HG03558 (cell line): ENCODE results near the gene CHIT1.

Source experiments
- ATAC-seq: cut with Tn5 transposase; IDR thresholded peaks from one replicate; pipeline ENCODE4 v1.9.1; 2021; ENCODE audit warnings: moderate number of reproducible peaks; ENCODE audit not compliant: unreplicated experiment; ENCODE audit errors: extremely low read depth

CHIT1 gene

DNA sequence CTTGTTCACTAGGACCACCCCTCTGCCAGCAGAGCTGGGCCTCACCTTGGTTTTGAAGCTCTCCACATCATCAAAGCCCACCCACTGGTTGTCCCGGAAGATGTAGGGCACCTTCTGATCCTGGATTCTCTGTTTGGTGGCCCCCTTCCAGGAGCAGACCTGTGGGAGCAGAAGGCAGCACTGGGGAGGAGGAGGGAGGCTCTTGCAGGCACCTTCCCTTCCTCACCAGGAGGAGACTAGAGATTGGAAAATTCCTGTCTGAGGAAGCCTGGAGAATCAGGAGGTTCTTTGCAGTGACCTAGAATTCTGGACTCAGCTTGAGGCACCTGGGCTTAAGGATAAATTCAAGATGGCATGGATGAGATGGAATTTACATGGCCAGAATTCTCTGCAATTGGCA is 10.3 kb downstream of the CHIT1 start:
- ATAC-seq: no peak

DNA sequence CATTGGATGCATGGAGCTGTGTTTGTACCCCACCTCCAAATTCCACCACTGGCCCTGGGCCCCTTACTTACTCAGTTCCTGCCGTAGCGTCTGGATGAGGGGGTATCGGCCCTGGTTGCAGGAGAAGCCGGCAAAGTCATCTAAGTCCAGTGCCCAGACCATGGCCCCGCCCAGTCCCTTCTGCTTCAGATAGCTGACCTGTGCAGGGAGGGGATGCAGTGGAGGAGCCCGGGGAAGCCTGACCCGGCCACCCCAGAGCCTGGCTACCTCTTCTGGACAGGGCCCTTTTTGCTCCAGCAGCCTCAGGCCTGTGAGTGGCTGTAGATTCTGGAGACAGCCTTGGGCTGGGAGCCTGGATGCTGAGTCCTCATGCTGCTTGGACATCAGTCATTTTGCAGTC is 11.8 kb downstream of the CHIT1 start:
- no peak for ATAC-seq

GRCh38 chr1:203217139-203217655 is 12.3 kb downstream of the CHIT1 start:
- no peak for ATAC-seq

- ATAC-seq: no peak
These were observed 13.0 kb downstream of the CHIT1 start for GRCh38 chr1:203216274-203217138.

DNA sequence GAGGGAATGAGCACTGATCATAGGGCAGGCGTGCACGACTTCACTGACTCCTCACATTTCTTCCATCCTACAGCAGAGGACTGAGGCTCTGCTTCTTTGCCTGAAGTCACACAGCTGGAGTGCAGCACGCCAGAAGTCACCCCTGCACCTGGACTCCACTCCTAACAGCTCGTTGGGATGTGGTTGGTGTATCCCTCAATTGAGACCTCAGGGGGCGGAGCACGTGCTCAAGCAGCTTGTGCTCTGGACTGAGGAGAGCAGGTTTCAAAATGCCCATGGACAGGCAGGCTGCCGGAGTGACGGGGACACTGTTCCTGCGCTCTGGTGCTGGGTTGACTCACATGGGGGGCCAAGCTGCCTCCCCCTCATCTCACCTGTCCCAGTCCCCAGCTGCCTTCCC is 13.9 kb downstream of the CHIT1 start:
- ATAC-seq: no peak

DNA sequence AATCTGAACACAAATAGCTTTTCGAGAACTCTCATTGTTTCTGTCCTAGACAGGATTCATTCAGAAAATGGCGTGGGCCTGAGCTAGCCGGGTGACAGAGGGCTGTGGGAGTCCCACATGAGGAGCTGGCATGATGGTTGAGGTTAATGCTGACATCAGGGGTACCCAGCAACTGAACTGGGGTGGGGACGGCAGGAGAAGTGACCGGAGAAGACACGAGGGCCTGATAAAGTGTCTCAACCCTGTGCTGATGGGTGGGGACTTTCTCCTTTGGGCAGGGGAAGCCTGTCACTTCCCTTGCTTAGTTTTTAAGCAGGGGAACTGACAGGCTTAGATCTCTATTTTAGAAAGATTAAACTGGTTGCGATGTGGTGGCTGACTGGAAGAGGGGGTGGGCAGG is 14.6 kb downstream of the CHIT1 start:
- no peak for ATAC-seq

- ATAC-seq: no peak
These were observed 16.3 kb downstream of the CHIT1 start for GRCh38 chr1:203213126-203213525.

GRCh38 chr1:203211812-203212211 is 17.7 kb downstream of the CHIT1 start:
- ATAC-seq: no peak

DNA sequence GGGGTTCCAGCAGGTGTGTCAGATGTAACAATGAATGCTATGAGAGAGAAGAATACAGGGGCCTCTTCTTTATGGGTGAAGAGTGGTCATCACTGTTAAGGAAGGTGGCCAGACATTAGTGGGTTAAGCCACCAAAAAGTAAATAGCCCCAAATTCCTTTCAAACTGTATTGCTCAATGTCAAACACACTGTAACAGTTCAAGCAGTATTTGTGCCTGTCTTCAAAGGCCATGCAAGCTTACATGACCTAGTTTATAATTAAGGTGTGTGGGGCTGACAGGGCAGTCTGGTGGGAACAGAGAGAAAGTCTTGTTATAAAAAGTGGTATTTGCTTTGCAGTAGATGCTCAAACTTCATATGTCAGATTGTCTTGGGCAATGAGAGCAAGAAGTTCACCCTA is 18.5 kb downstream of the CHIT1 start:
- ATAC-seq: no peak

DNA sequence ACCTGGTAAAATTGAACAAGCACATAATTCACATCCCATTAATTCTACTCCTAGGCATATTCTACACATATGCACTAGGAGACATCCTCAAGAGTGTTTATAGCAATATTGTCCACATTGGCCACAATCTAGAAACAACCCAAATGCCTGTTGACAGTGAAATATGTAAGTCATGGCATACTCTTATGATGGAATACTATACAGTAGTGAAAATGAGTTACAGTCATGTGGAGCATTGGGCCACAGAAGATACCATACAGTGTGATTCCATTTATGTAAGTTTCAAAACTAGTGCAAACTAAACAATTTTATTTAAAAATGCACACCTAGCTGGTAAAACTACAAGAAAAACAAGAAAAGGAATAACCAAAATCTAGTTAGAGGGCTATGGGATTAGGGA is 19.1 kb downstream of the CHIT1 start:
- no peak for ATAC-seq

DNA sequence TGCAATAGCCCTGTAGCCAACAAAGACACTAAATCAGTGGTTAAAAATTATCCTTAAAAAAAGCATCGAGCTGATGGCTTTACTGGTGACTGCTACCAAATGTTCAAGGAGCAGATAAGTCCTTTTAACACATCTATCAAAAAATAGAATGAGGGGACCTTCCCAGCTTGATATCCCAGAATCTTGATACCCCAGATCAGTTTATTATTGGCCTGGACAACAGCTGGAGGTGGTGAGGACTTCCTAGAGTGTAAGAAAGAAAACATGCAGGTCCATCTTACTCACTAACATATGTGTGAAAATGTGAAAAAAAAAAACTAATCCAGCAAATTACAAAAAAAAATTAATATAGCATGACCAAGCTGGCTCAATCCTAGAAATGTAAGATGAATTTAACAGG is 21.3 kb downstream of the CHIT1 start:
- ATAC-seq: no peak

DNA sequence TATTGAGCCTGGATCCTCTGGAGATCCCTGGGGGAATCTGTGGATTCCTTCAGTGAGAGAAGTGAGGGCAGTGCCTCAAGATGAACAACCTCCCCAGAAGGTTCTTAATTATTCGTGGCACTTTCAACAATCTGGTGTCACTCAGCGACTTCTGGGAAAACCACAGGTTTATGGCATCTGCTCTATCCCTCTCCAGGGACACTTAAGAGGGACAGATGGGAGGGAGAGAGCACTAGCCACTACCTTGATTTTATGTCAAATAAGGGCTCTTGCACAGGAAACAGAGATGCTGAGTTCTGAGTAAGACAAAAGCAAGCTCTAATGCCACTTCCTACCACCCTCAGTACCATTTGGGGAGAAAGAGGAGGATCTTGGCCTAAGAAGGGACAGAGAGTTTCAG is 21.7 kb downstream of the CHIT1 start:
- ATAC-seq: no peak

DNA sequence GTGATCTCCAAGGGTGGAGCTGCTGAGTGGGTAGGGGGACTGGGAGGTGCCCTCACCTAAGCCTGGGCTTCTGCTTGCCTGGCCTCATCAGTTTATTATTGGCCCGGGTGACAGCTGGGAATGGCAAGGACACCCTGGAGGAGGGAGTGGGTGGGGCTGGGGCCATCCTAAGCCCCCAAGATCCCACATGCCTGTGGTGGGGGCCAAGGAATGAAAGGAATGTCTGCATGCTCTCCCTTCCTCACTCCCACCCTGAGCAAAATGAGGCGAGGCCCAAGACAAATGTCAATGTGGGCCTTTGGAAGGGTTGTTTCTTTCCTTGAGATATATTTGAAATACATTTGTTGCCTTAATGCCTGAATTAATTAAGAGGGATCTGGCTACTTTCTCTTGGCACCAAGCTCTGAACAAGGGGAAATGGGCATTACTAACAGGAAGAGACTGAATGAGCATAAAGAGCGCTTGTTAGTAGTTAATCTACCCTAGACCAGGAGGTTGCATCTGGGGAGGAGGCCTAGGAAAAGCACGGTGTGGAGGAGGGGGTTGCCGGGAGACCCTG is 23.3 kb downstream of the CHIT1 start:
- ATAC-seq: no peak

- ATAC-seq: no peak
These were observed 24.7 kb downstream of the CHIT1 start for GRCh38 chr1:203204756-203205155.

- ATAC-seq: no peak
These were observed 26.8 kb downstream of the CHIT1 start for GRCh38 chr1:203202431-203203245.

- ATAC-seq: no peak
These were observed 27.8 kb downstream of the CHIT1 start for GRCh38 chr1:203201516-203202205.

GRCh38 chr1:203200916-203201315 is 28.6 kb downstream of the CHIT1 start:
- ATAC-seq: no peak

DNA sequence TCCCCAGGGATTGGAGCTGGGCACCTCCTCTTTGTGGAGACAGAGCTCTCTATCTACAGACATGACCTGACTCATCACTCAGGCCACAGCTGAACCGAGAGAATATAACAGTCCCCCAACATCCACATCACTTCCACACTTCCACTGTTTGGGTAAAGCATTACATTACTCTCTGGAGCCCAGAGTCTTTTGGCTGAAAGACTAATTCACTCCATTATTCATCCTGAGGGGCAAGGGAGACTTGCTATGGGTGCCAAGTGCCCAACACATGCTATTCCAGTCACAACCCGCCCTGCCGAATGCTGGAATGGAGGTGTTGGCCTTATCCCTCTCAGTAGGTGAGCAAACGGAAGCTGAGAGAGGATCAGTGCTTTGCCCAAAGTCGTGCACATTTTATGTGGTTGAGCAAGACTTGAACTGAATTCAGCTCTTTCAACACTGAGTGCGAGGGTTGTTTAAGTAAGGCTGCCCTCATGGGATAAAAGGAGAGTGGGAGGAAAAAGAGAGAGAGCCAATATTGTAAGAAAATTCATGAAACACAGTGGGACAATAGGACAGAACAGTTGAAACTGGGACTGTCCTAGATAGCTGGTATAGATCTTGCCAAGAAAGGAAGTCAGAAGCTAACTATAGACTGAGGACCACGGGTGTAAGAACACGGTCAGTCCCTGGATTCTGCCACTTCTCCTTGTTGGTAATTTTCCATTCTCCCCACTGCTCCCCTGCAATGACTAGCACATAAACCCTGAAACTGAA is 29.5 kb downstream of the CHIT1 start:
- no peak for ATAC-seq

GRCh38 chr1:203199481-203199815 is 30.0 kb downstream of the CHIT1 start:
- no peak for ATAC-seq

DNA sequence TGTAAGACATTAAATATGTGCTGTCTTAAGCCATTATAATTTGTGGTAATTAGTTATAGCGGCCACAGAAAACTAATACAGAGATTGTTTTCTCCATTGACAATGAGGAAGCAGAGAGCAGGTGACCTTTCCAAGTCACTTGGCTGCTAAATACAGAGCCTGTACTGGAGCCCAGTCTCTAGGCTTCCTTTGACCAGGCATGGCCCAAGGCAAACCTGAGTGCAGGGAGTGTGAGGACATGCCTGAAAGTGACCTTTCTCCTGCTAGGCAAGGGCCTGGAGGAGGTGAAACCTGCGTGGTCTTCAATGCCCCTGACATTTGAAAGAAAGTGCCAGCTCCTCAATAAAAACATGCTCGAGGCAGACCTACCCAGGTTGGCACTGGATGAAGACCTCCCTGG is 30.5 kb downstream of the CHIT1 start:
- ATAC-seq: no peak
